ENCODE data around the gene NEDD4.
"Not testable (repeated sequence)": the region's sequence is repeated elsewhere in the genome, so short reads cannot be mapped to it uniquely, and the experiment has no call there.

Gene NEDD4

GRCh38 chr15:55993111-55993803, at the start of gene NEDD4:
NEDD4 (minus strand) TSS chr15:55993612; CDS start chr15:55993555, 57 bp downstream.
- peak in 13 of 14 donors; percentile 50 to 89 (median 79) for DNase-seq

GRCh38 chr15:56042498-56042897, 49.1 kb upstream of the NEDD4 start:
- no peak for DNase-seq

- no peak for DNase-seq
Observed at GRCh38 chr15:56042031-56042430, 48.6 kb upstream of the NEDD4 start.

- DNase-seq = no peak
Observed at GRCh38 chr15:56040081-56041035, 46.9 kb upstream of the NEDD4 start.

GRCh38 chr15:56038707-56039106, 45.3 kb upstream of the NEDD4 start:
- no peak for DNase-seq

- DNase-seq = no peak
Observed at GRCh38 chr15:56038015-56038414, 44.6 kb upstream of the NEDD4 start.

- no peak for DNase-seq
Observed at GRCh38 chr15:56036546-56037067, 43.2 kb upstream of the NEDD4 start.

GRCh38 chr15:56035166-56035565, 41.8 kb upstream of the NEDD4 start:
- no peak for DNase-seq

GRCh38 chr15:56034514-56034913, 41.1 kb upstream of the NEDD4 start:
- no peak for DNase-seq

GRCh38 chr15:56032373-56032772, 39.0 kb upstream of the NEDD4 start:
- no peak for DNase-seq

GRCh38 chr15:56031836-56032235, 38.4 kb upstream of the NEDD4 start:
- no peak for DNase-seq

GRCh38 chr15:56031402-56031801, 38.0 kb upstream of the NEDD4 start:
- DNase-seq = no peak

- no peak for DNase-seq
Observed at GRCh38 chr15:56028430-56028829, 35.0 kb upstream of the NEDD4 start.

GRCh38 chr15:56023160-56023559, 29.7 kb upstream of the NEDD4 start:
- DNase-seq = not testable (repeated sequence)

GRCh38 chr15:56019819-56020486, 26.5 kb upstream of the NEDD4 start:
- no peak for DNase-seq

- DNase-seq = no peak
Observed at GRCh38 chr15:56019060-56019793, 25.8 kb upstream of the NEDD4 start.

- no peak for DNase-seq
Observed at GRCh38 chr15:56017920-56018319, 24.5 kb upstream of the NEDD4 start.

GRCh38 chr15:56017511-56017910, 24.1 kb upstream of the NEDD4 start:
- no peak for DNase-seq

GRCh38 chr15:56016281-56016680, 22.9 kb upstream of the NEDD4 start:
- DNase-seq = no peak

GRCh38 chr15:56014677-56015076, 21.3 kb upstream of the NEDD4 start:
- no peak for DNase-seq

- DNase-seq = peak in 2 of 14 donors; percentile 2
Observed at GRCh38 chr15:56007053-56007452, 13.6 kb upstream of the NEDD4 start.

- DNase-seq = not testable (repeated sequence)
Observed at GRCh38 chr15:56006371-56006770, 13.0 kb upstream of the NEDD4 start.

Measured in C1 segment of cervical spinal cord (tissue), 14 donors.